Gastroesophageal sphincter (tissue), 4 donors: ENCODE measurements around the gene CELF2. TPM values are rescaled to one million over a fixed set of nuclear protein-coding genes. Genes with fewer than 3 reads are reported as not detected.

Experiments
- ATAC-seq: fragments of 150-250 bp; one replicate; pipeline ENCODE4 v1.9.1; 2016; ENCODE audit warnings: mild to moderate bottlenecking, moderate library complexity
- H3K27ac ChIP-seq, 4 donors: fragments of 200-600 bp; sonication (generic) in 3 of 4; 1 replicate in 3 of 4; 2 replicates in 1 of 4; pipeline ENCODE4 v1.5.1; 2016 to 2019
- H3K27me3 ChIP-seq: fragments of 200-600 bp; sonication (generic); one replicate; pipeline ENCODE4 v1.5.1; 2019
- H3K36me3 ChIP-seq, 2 donors: fragments of 200-600 bp; sonication (generic); one replicate each; pipeline ENCODE4 v1.5.1; 2019; ENCODE audit warnings: control low read depth in 1 of 2
- H3K4me1 ChIP-seq, 3 donors: fragments of 200-600 bp; sonication (generic); 1 replicate in 2 of 3; 2 replicates in 1 of 3; pipeline ENCODE4 v1.5.1; 2016 to 2019; ENCODE audit warnings: control low read depth in 2 of 3
- H3K4me3 ChIP-seq, 2 donors: fragments of 200-600 bp; sonication (generic); one replicate each; pipeline ENCODE4 v1.5.1; 2019; ENCODE audit warnings: mild to moderate bottlenecking in 1 of 2, moderate library complexity in 1 of 2
- H3K9me3 ChIP-seq, 3 donors: fragments of 200-600 bp; sonication (generic); one replicate each; pipeline ENCODE4 v1.5.1; 2017 to 2019; ENCODE audit warnings: control low read depth in 2 of 3
- CTCF ChIP-seq, 4 experiments: fragments of 200-600 bp in 2 of 4; fragments of 450-650 bp in 2 of 4; sonication (generic) in 1 of 4; IDR thresholded peaks; one replicate each; pipeline ENCODE4 v1.5.1; 2017 to 2019; ENCODE audit warnings: antibody characterized with exemption in 4 of 4, mild to moderate bottlenecking in 2 of 4, moderate library complexity in 2 of 4
- EP300 ChIP-seq: sonication (generic); formaldehyde crosslinking; IDR thresholded peaks from one replicate; pipeline ENCODE4 v1.6.1; 2017; ENCODE audit warnings: antibody characterized with exemption, mild to moderate bottlenecking
- POLR2A ChIP-seq, 2 donors: fragments of 450-650 bp; IDR thresholded peaks; one replicate each; pipeline ENCODE4 v1.6.1; 2017; ENCODE audit warnings: antibody characterized with exemption in 2 of 2, mild to moderate bottlenecking in 2 of 2, moderate library complexity in 1 of 2
- POLR2AphosphoS5 ChIP-seq: sonication (generic); formaldehyde crosslinking; IDR thresholded peaks from one replicate; pipeline ENCODE4 v1.6.1; 2017; ENCODE audit warnings: antibody characterized with exemption
- WGBS, 2 donors: methylation state at CpG; one replicate each; pipeline ENCODE4 v1.1.5; 2018; ENCODE audit warnings: low coverage in 1 of 2; 5-methylcytosine and 5-hydroxymethylcytosine counted together
- total RNA-seq, 4 donors: library from RNA; depleted of rRNA; stranded (reverse); fragments of >200 nt; gene quantifications; one replicate each; pipeline ENCODE4 v1.1.0, GENCODE V29; 2016

The CELF2 gene
- total RNA-seq, 4 donors from 2014 or later = 82.4 to 122 (median 110) TPM

DNA sequence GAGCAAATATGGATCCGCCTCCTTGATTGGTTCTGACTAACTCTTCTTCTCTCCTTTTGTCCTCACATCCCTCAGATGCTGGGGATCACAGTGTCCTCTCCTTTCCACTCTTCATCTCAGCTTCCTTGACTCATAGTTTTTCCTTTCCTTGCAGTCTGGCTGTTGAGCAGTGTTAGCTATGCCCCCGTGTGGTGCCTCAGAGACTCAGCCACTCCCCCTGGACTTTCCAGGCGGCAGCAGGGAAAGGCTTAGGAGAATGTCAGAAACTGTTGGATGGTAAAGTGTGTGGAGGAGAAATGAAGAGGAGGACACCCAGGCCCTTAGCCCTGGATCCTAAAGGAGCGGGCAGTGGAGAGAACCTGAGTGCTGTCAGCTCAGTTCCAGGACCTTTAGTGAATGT lies 267.5 kb downstream of the CELF2 start:
- no peaks in the 10 kb centered on the region for H3K27me3 ChIP-seq
- TF ChIP-seq POLR2A (IDR thresholded peaks at IDR 0.05) (no peak), EP300 (no peak), POLR2AphosphoS5 (no peak)
- no peak for ATAC-seq
- WGBS, 2 donors = 71 to 100% methylated on average over 1 to 4 of the region's 4 CpGs
- peaks cover 0 to 80% of the 10 kb centered on the region in 2 donors for H3K36me3 ChIP-seq
- no peaks in the 10 kb centered on the region for H3K9me3 ChIP-seq
- H3K4me1 ChIP-seq = no peaks in the 10 kb centered on the region
- no peak overlapping the region for H3K27ac ChIP-seq
- H3K4me3 ChIP-seq = no peak overlapping the region

- peaks cover 0 to 80% of the 10 kb centered on the region in 2 donors for H3K36me3 ChIP-seq
- ATAC-seq = no peak
- 88 to 89% methylated on average over 2 to 3 of the region's 7 CpGs for WGBS, 2 donors
These were observed 268.7 kb downstream of the CELF2 start for GRCh38 chr10:11286261-11286852.

GRCh38 chr10:11288302-11288701 lies 270.6 kb downstream of the CELF2 start:
- no peak for ATAC-seq
- no peaks in the 10 kb centered on the region for H3K9me3 ChIP-seq
- TF ChIP-seq EP300 (no peak), CTCF (IDR thresholded peaks at IDR 0.05) (no peak), POLR2AphosphoS5 (no peak), POLR2A (IDR thresholded peaks at IDR 0.05) (no peak)
- 87% methylated on average over 8 of the region's 13 CpGs; no CpG with 5 or more reads in 1 of the 2 donors for WGBS, 2 donors
- H3K27ac ChIP-seq = no peak overlapping the region
- H3K27me3 ChIP-seq = no peaks in the 10 kb centered on the region
- H3K36me3 ChIP-seq = peaks cover 0 to 82% of the 10 kb centered on the region in 2 donors
- H3K4me1 ChIP-seq = no peaks in the 10 kb centered on the region
- no peak overlapping the region for H3K4me3 ChIP-seq

More at GRCh38 chr10:11286261-11286852, 268.7 kb downstream of the CELF2 start:
- H3K4me3 ChIP-seq = no peak overlapping the region
- TF ChIP-seq EP300 (no peak), POLR2AphosphoS5 (no peak)
- H3K4me1 ChIP-seq = no peaks in the 10 kb centered on the region
- no peaks in the 10 kb centered on the region for H3K9me3 ChIP-seq
- no peaks in the 10 kb centered on the region for H3K27me3 ChIP-seq
- no peak overlapping the region for H3K27ac ChIP-seq

DNA sequence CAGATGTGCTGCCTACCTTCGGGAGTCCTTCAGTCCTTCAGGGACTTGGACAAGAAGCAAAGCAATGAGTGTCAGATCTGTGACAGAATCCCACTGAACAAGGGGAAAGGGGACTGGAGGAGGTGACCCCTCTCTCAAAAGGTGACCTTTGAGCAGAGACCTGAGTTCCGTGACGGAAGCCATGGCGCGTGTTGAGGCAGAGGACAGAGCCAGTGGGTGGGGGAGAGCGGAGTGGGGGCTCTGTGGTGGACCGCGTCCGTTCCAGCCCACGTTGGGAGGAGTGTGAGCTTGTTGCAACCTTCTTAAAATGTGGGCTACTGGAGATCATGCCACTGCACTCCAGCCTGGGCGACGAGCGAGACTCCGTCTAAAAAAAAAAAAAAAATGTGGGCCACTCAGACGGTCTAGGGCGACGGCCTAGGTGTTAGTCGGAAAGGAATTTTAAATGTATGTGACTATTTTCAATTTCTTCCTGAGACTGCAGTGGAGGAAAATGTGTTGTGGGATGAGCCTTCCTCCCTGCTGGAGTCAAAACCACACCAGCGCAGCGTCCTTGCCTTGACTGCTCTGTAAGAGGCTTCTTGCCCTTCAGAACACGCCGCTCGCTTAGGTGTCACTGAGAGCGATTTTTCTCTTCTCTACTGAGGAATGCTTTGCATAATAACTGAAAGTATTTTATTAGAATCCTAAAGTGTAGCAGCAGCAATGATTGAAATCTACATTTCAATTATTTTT lies 272.7 kb downstream of the CELF2 start:
- Histone ChIP-seq H3K27ac (no peak overlapping the region), H3K4me3 (no peak overlapping the region), H3K27me3 (no peaks in the 10 kb centered on the region), H3K4me1 (no peaks in the 10 kb centered on the region), H3K9me3 (no peaks in the 10 kb centered on the region), H3K36me3 (peaks cover 0 to 96% of the 10 kb centered on the region in 2 donors)
- 96 to 99% methylated on average over 9 to 10 of the region's 24 CpGs for WGBS, 2 donors
- TF ChIP-seq EP300 = no peak
- no peak for TF ChIP-seq CTCF (IDR thresholded peaks at IDR 0.05)
- ATAC-seq = no peak

GRCh38 chr10:11292576-11293302 lies 275.1 kb downstream of the CELF2 start:
- ATAC-seq = no peak
- H3K27me3 ChIP-seq = no peaks in the 10 kb centered on the region
- no peak overlapping the region for H3K27ac ChIP-seq
- H3K4me3 ChIP-seq = no peak overlapping the region
- H3K4me1 ChIP-seq = no peaks in the 10 kb centered on the region
- H3K36me3 ChIP-seq = peaks cover 0 to 96% of the 10 kb centered on the region in 2 donors
- H3K9me3 ChIP-seq = no peaks in the 10 kb centered on the region
- 94 to 95% methylated on average over 4 to 11 of the region's 14 CpGs for whole genome bisulfite sequencing, 2 donors
- TF ChIP-seq EP300 = no peak
- TF ChIP-seq POLR2AphosphoS5 = no peak
- no peak for TF ChIP-seq CTCF (IDR thresholded peaks at IDR 0.05)
- TF ChIP-seq POLR2A (IDR thresholded peaks at IDR 0.05) = no peak
